Daoy (cell line): ENCODE measurements around the gene PHRF1. TPM values are rescaled to one million over a fixed set of nuclear protein-coding genes. Genes with fewer than 3 reads are reported as not detected.
"Not testable (repeated sequence)": the region's sequence is repeated elsewhere in the genome, so short reads cannot be mapped to it uniquely, and the experiment has no call there.

ENCODE experiments used
- DNase-seq: peaks from one replicate; pipeline ENCODE4 v3.0.0-alpha.2; 2015; ENCODE audit warnings: low read depth
- total RNA-seq: library from RNA; depleted of rRNA; stranded (reverse); fragments of >200 nt; shearing (Covaris generic); gene quantifications from 2 replicates; pipeline ENCODE4 v1.2.3, GENCODE V29; 2014

The PHRF1 gene
- total RNA-seq, 1 experiment from 2014 or later, result 29.2 TPM

DNA sequence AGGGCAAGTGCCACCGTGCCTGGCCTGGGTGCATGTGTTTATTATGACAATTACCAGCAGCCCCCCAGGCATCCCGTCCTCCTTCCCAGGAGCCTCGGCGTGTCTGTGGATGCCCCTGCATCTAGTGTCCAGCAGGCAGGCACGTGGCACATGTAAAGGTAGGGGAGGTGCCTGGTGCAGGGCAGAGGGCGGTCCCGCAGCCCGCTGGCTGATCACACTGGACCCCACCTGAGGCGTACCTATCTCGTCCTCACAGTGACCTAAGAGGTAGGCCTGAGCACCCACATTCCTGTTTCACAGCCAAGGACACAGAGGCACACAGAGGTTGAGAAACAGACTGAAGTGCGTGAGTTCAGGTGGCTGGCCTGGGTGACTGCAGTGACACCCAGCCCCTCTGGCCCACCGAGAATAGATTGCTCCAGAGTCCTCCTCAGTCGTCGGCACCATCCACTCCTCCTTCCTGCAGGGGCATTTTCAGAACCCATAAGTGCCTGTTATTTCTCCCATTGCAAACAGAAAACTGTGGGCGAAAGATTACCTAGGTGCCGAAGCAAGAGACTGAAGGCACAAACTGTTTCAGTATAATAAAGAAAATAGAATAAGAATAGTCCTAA, 3.0 kb upstream of the PHRF1 start:
- DNase-seq, result no peak

DNA sequence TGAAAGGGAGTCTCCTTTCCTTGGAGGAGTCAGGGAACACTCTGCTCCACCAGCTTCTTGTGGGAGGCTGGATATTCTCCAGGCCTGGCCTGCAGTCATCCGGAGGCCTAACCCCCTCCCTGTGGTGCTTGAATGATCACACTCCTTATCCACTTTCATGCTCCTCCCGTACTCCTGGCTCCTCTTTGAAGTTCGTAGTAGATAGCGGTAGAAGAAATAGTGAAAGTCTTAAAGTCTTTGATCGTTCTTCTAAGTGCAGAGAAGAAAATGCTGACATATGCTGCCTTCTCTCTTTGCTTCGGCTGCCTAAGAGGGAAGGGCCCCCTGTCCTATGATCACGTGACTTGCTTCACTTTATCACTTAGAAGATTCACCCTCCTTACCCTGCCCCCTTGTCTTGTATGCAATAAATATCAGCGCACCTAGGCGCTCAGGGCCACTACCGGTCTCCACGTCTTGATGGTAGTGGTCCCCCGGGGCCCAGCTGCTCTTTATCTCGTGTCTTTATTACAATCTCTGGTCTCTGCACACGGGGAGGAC, 2.2 kb upstream of the PHRF1 start:
- not testable (repeated sequence) for DNase-seq

- no peak for DNase-seq
Measured at GRCh38 chr11:574632-575312, 1.5 kb upstream of the PHRF1 start.

DNA sequence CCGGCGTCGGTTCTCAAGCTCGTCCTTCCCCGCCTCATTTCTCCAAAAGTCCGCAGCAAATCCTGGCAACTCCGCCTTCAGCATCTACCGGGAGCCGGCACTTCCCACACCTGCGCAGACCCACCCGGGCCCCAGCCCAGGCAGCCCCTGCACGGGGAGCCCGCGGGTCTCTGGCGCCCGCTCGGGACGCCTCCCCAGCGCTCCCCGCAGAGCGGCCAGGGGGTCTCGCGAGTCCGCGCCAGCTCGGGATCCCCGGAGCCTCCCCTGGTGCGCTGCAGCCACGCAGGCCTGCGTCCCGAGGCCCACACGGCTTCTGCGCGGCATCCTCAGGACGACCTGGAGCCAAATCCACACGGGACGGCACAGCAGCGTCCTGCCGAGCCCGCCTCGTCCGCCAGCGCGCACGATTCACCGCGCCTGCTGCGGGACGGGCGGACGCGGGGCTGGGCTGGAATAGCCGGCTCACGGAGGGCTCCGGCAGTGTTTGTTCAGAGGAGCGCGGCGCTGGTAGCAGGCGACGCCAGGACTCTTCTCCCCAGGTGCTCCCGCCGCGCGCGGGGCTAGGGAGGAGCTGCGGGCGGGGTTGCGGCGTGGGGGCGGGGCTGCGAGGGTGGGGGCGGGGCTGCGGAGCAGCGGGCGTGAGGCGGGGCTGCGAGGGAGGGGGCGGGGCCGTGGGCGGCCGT, 816 bp upstream of the PHRF1 start:
- DNase-seq, result no peak

- DNase-seq, result no peak
Measured at GRCh38 chr11:576811-577610, 741 bp downstream of the PHRF1 start.

GRCh38 chr11:577611-577894, 1.3 kb downstream of the PHRF1 start:
- no peak for DNase-seq

DNA sequence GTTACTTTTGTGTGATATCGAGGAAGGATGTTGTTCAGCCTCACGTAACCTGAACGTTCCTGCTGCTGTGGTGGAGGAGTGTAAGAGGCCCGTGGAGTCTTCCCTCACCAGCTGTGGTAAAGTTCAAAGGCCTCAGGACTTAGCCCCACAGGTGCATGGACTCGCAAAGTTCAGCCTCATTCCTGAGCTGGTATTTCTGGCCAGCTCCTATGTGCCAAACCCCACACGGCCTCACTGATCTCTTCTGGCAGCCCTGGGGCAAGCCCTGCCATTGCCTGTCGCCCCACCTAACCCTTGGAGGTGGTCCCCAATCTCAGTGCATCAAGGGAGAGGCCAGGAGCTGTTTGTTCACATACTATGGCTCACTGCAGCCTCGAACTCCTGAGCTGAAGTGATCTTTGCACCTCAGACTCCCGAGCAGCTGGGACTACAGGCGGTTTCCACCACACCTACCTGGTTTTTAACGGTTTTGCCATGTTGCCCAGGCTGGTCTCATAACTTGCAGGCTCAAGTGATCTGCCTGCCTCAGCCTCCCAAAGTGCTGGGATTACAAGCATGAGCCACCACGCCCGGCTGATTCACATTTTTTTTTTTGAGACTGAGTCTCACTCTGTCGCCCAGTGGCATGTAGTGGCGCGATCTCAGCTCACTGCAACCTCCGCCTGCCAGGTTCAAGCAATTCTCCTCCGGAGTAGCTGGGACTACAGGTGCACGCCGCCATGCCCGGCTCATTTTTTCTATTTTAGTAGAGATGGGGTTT, 2.2 kb downstream of the PHRF1 start:
- DNase-seq, result no peak

- DNase-seq, result no peak
Measured at GRCh38 chr11:579830-580601, 3.7 kb downstream of the PHRF1 start.

DNA sequence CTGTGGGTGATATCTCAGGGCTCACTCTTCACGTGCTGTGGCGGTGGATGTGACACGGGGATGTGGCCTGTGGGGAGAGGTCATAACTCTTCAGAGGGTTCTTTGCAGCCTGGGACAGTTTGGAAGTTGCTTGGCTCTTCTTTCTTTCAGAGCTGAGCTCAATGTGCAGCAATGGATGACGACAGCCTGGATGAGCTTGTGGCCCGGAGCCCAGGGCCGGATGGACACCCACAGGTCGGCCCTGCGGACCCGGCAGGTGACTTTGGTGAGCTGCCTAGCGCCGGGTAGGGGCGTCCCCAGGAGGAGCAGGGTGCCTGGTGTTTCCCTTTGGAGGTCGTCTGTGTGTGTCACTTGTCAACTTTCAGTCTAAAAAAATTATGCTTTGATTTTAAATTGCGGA, 5.1 kb downstream of the PHRF1 start:
- DNase-seq, result no peak

DNA sequence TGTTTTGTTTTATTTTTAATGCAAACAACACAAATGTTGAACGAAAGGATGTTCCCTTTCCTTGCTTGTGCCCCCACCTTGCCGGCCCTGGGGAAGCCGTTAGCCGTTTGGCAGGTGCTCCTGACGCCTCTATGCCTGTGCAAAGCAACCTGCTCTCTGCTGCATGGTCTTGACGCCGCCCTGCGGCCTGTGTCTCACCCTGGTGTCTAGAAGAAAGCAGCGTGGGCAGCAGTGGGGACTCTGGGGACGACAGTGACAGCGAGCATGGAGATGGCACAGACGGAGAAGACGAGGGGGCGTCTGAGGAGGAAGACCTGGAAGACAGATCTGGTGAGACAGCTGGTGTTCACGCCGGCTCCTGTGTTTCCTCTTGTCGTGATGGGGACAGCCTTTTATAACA, 5.5 kb downstream of the PHRF1 start:
- DNase-seq, result no peak

DNA sequence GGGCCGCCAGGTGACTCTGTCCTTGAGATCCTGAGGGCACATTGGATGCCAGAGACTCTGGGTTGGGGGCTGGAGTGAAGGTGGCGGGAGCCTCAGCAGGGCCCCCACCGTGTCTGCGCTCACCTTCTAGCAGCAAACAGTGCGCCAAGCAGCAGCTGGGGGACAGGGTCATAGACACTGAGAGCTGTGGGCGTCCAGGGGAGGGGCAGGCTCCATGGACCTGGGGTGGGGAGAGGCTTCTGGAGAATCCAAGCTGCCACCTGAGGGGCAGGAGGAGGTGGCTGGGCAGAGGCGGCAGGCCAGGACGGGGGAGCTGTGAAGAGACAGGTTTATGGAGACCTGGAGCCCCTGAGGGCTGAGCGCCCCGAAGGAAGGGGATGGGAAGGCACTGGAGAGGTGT, 8.0 kb downstream of the PHRF1 start:
- no peak for DNase-seq

DNA sequence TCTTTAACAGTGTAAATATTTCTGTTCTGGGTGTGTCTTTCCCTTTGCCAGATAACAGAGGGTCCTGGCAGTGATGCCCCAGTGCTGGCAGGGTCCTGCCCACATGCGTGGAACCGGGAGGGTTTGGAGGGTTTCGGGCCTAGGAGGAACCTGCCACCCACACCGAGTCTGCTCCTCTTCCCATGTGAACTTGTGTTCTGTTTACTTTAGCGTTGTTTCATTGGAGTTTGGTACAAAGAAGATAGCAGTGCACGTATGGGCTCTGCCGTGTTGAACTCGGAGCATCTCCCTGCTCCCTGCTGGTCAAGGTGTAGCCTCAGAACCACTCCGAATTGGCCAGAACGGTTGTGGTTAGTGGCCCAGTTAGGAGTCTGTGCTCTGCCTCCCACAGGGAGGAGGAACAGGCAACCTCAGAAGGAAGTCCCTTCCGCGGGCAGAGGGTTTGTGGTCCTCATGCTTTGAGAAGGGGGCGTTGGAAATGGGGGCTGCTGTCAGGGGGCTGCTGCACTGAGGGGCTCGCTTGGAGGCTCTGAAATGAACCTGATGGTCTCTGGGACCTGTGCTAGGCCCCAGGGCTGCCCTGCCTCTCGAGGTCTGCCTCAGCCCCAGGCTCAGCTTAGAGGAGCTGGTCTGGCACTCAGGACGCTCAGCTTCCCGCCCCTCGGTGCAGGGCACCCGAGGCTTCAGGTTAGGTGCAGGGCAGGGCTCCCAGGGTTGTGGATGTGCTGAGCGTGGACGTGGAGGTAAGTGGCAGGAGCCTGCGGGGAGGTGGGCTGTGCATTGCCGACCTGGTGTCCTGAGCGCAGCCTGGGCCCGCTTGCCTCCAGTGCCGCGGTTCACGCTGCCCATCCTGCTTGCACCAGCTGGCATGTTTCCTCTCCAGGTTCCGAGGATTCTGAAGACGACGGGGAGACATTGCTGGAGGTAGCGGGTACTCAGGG, 10.4 kb downstream of the PHRF1 start:
- DNase-seq, result no peak

DNA sequence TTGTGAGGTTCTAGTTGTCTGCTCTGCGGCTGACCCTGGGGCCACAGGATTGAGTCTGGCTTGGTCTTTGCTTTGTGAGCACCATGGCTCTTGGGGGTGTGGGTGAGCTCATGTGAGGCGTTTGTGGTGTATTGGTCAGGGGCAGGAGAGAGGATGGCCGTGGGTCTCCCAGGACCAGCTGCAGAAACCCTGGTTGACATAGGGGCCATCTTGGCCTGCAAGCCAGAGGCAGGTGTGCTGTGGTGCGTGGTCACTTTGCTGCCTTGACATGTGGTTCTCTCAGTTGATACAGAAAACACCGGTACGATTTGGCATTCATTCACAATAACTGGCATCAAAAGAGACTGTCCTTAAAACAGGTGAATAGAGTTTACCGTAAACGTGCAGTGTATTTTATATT, 11.3 kb downstream of the PHRF1 start:
- no peak for DNase-seq

DNA sequence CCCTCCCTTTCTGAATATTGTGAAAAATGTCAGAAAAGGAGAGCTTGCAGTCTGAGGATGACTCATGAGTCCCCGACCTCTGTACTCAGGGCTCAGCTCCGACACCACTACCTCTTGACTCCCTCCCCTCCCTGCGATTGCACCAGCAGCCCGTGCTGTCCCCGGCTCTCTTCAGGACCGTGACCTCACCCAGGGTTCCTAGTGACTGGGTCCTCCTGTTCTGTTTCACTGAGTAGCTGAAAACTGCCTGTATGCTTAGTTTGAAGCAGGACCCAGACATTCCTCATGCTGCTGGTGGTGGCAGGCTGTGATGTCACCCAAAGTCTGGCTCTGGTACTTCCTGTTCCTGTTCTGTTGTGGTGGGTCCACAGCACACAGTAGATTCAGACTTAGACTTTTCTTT, 11.7 kb downstream of the PHRF1 start:
- no peak for DNase-seq

DNA sequence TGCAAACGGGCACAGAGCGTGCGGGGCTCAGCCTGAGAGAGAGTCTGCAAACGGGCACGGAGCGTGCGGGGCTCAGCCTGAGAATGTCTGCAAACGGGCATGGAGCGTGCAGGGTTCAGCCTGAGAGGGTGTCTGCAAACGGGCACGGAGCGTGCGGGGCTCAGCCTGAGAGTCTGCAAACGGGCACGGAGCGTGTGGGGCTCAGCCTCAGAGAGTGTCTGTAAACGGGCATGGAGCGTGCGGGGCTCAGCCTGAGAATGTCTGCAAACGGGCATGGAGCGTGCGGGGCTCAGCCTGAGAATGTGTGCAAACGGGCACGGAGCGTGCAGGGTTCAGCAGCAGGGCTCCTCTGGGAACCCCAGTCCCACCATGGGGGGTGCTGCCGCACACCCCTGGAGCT, 13.5 kb downstream of the PHRF1 start:
- DNase-seq, result no peak

- DNase-seq, result no peak
Measured at GRCh38 chr11:590997-591396, 14.7 kb downstream of the PHRF1 start.

GRCh38 chr11:592501-592900, 16.2 kb downstream of the PHRF1 start:
- DNase-seq, result no peak

GRCh38 chr11:592918-593317, 16.6 kb downstream of the PHRF1 start:
- no peak for DNase-seq

DNA sequence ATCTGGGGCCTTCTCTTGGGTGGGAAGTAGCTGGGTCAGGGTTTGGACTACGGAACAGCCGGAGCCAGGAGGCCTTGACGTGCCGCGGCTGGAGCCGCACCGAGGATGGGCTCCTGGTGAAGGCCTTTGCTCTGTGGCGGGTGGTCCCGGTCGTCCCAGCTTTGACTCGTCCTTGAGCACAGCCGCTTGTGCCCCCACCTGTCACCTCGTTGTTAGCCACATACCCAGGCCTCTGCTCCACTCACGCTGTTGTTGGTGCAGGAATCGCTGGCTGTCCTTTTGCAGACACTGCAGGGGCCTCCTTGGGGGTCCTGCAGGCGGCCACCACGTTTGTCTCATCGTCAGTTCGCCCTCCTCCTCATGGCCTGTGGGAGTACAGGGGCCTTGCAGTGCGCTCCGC, 17.1 kb downstream of the PHRF1 start:
- no peak for DNase-seq

DNA sequence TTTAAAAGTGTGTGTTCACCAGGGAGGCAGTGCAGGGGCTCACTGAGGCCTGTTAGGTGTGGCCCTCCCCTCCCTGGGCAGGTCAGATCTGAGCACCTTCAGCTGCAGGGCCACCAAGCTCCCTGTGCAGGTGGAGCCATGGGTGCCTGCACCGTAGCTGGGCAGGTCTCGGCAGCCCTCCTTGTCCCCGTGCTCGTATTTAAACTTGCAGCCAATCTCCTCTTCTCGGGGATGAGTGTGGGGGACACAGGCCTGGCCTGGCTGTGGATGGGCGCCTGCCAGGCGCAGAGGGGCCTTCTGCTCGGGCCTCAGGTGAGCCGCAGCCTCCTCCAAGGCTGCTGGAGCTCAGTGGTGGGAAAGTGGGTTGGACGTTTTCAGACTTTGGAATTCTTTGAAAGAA, 19.1 kb downstream of the PHRF1 start:
- DNase-seq, result no peak
